ENCODE measurements around the gene SCO1.

The SCO1 gene

GRCh38 chr17:10640475-10640874, 56.9 kb downstream of the SCO1 start:
- Histone ChIP-seq H3K79me2 (ENCODE audit: insufficient read depth, low read length) (no peaks in the 10 kb centered on the region), H3K4me3 (ENCODE audit: low read depth, low read length, poor library complexity, severe bottlenecking) (no peak overlapping the region), H2AFZ (ENCODE audit: low read length) (no peak overlapping the region), H3K9me3 (ENCODE audit: low read length) (no peaks in the 10 kb centered on the region), H3F3A (ENCODE audit: insufficient read depth, low read length) (no peaks in the 10 kb centered on the region), H4K20me1 (ENCODE audit: insufficient read depth, low read length) (no peaks in the 10 kb centered on the region), H3K9me2 (ENCODE audit: low read depth, low read length) (no peaks in the 10 kb centered on the region), H3K4me1 (ENCODE audit: insufficient read depth, low read length, severe bottlenecking) (no peaks in the 10 kb centered on the region), H3K27me3 (ENCODE audit: insufficient read depth, low read length) (no peaks in the 10 kb centered on the region), H3K27ac (ENCODE audit: low read depth, low read length, poor library complexity, severe bottlenecking) (no peak overlapping the region), H3K9ac (ENCODE audit: low read length) (no peak overlapping the region), H3K4me2 (ENCODE audit: low read length) (no peak overlapping the region), H3K36me3 (ENCODE audit: insufficient read depth, low read length) (no peaks in the 10 kb centered on the region)
- no peak for TF ChIP-seq CTCF (IDR thresholded peaks at IDR 0.05; ENCODE audit: low read length)
- no peak for TF ChIP-seq EZH2 (IDR thresholded peaks at IDR 0.05; ENCODE audit: borderline replicate concordance, low read length)

GRCh38 chr17:10638151-10638550, 59.2 kb downstream of the SCO1 start:
- Histone ChIP-seq H3K4me1 (ENCODE audit: insufficient read depth, low read length, severe bottlenecking) (no peaks in the 10 kb centered on the region), H3K36me3 (ENCODE audit: insufficient read depth, low read length) (no peaks in the 10 kb centered on the region), H3K79me2 (ENCODE audit: insufficient read depth, low read length) (no peaks in the 10 kb centered on the region), H3K27ac (ENCODE audit: low read depth, low read length, poor library complexity, severe bottlenecking) (no peak overlapping the region), H3K4me3 (ENCODE audit: low read depth, low read length, poor library complexity, severe bottlenecking) (no peak overlapping the region), H3K4me2 (ENCODE audit: low read length) (no peak overlapping the region), H3K9me2 (ENCODE audit: low read depth, low read length) (no peaks in the 10 kb centered on the region), H3K9ac (ENCODE audit: low read length) (no peak overlapping the region), H3F3A (ENCODE audit: insufficient read depth, low read length) (no peaks in the 10 kb centered on the region), H2AFZ (ENCODE audit: low read length) (no peak overlapping the region), H3K9me3 (ENCODE audit: low read length) (no peaks in the 10 kb centered on the region), H3K27me3 (ENCODE audit: insufficient read depth, low read length) (no peaks in the 10 kb centered on the region), H4K20me1 (ENCODE audit: insufficient read depth, low read length) (no peaks in the 10 kb centered on the region)
- TF ChIP-seq EZH2 (IDR thresholded peaks at IDR 0.05; ENCODE audit: borderline replicate concordance, low read length) = no peak

GRCh38 chr17:10635290-10635689, 62.0 kb downstream of the SCO1 start:
- H4K20me1 ChIP-seq (ENCODE audit: insufficient read depth, low read length) = no peaks in the 10 kb centered on the region
- H3K36me3 ChIP-seq (ENCODE audit: insufficient read depth, low read length) = no peaks in the 10 kb centered on the region

More at GRCh38 chr17:10635290-10635689, 62.0 kb downstream of the SCO1 start:
- H3K27me3 ChIP-seq (ENCODE audit: insufficient read depth, low read length) = no peaks in the 10 kb centered on the region
- H3K4me3 ChIP-seq (ENCODE audit: low read depth, low read length, poor library complexity, severe bottlenecking) = no peak overlapping the region
- H3K79me2 ChIP-seq (ENCODE audit: insufficient read depth, low read length) = no peaks in the 10 kb centered on the region
- no peak overlapping the region for H3K27ac ChIP-seq (ENCODE audit: low read depth, low read length, poor library complexity, severe bottlenecking)
- H3K4me1 ChIP-seq (ENCODE audit: insufficient read depth, low read length, severe bottlenecking) = no peaks in the 10 kb centered on the region
- H2AFZ ChIP-seq (ENCODE audit: low read length) = no peak overlapping the region
- no peaks in the 10 kb centered on the region for H3F3A ChIP-seq (ENCODE audit: insufficient read depth, low read length)
- H3K4me2 ChIP-seq (ENCODE audit: low read length) = no peak overlapping the region
- no peaks in the 10 kb centered on the region for H3K9me3 ChIP-seq (ENCODE audit: low read length)
- H3K9me2 ChIP-seq (ENCODE audit: low read depth, low read length) = no peaks in the 10 kb centered on the region
- H3K9ac ChIP-seq (ENCODE audit: low read length) = no peak overlapping the region
- no peak for TF ChIP-seq CTCF (IDR thresholded peaks at IDR 0.05; ENCODE audit: low read length)
- no peak for TF ChIP-seq EZH2 (IDR thresholded peaks at IDR 0.05; ENCODE audit: borderline replicate concordance, low read length)
